Right lobe of liver (tissue), 6 donors: ENCODE data around the gene ZBTB45. TPM values are rescaled to one million over a fixed set of nuclear protein-coding genes. Genes with fewer than 3 reads are reported as not detected.

Experiments used
- ATAC-seq, 4 donors: fragments of 200-7000 bp; cut with Tn5 transposase; one replicate each; pipeline ENCODE4 v1.9.1; 2020; ENCODE audit warnings: mild to moderate bottlenecking in 4 of 4, moderate library complexity in 4 of 4
- DNase-seq, 3 donors: peaks; one replicate each; pipeline ENCODE4 v3.0.0-alpha.2; 2020
- H3K27ac ChIP-seq, 3 donors: fragments of 200-600 bp; one replicate each; pipeline ENCODE4 v1.8.0; 2022
- H3K27me3 ChIP-seq, 2 donors: fragments of 200-600 bp; one replicate each; pipeline ENCODE4 v1.8.0; 2022
- H3K36me3 ChIP-seq, 4 donors: fragments of 200-600 bp; sonication (generic) in 1 of 4; one replicate each; pipeline versions ENCODE4 v1.5.1 to v1.8.0; 2017 to 2022; ENCODE audit warnings: control low read depth in 1 of 4
- H3K4me1 ChIP-seq, 4 donors: fragments of 200-600 bp; sonication (generic) in 1 of 4; one replicate each; pipeline versions ENCODE4 v1.5.1 to v1.8.0; 2017 to 2022; ENCODE audit warnings: control low read depth in 1 of 4
- H3K4me3 ChIP-seq, 3 donors: fragments of 200-600 bp; one replicate each; pipeline ENCODE4 v1.8.0; 2022
- H3K9me3 ChIP-seq, 4 donors: fragments of 200-600 bp; sonication (generic) in 1 of 4; one replicate each; pipeline versions ENCODE4 v1.5.1 to v1.8.0; 2017 to 2022; ENCODE audit warnings: control low read depth in 1 of 4
- CTCF ChIP-seq, 4 donors: fragments of 200-600 bp in 3 of 4; fragments of 450-650 bp in 1 of 4; IDR thresholded peaks; one replicate each; pipeline versions ENCODE4 v1.5.1 to v1.8.0; 2016 to 2022; ENCODE audit warnings: antibody characterized with exemption in 4 of 4, mild to moderate bottlenecking in 2 of 4
- POLR2A ChIP-seq: fragments of 450-650 bp; IDR thresholded peaks from one replicate; pipeline ENCODE4 v1.6.1; 2017; ENCODE audit warnings: antibody characterized with exemption, mild to moderate bottlenecking
- WGBS: methylation state at CpG from one replicate; pipeline ENCODE4 v1.1.6; 2018; ENCODE audit warnings: low coverage, low lambda C conversion rate; ENCODE audit not compliant: insufficient coverage; ENCODE audit errors: missing lambda C conversion rate; 5-methylcytosine and 5-hydroxymethylcytosine counted together
- intact Hi-C, 2 donors: fragments of 100-400 bp; cut with DNase I; formaldehyde crosslinking; loops; one replicate each; pipeline versions ENCODE4 v1.11.2 to v1.14.1; 2022
- total RNA-seq, 6 experiments: library from RNA; depleted of rRNA in 2 of 6; stranded (reverse); fragments of >200 nt in 2 of 6; fragmentation: NEBNext Ultra II Directional in 3 of 6; extraction: Animal tissue kit (Norgen Biotek cat#: 25700) in 3 of 6; gene quantifications; one replicate each; pipeline versions ENCODE4 v1.1.0 to v1.2.4, GENCODE V29; 2016 to 2023
- donor health status: DM: no; HTN: yes; CAD: no.
- donor health status: DM: no; HTN: no; CAD: no.
- donor health status: DM: no; HTN: no; CAD: no.
- donor health status: DM: no; HTN: yes; CAD: no.
- donor health status: DM: no; HTN: yes; CAD: no.

ZBTB45 gene
- total RNA-seq, 6 experiments from 2014 or later: 3.5 to 4.8 (median 4.3) TPM

- peak overlapping the region; percentile 44 to 58 (median 45) for H3K4me3 ChIP-seq
- 5% methylated on average over 21 of the region's 60 CpGs for WGBS
- intact Hi-C loops: no loop called here
- peak; percentile 89 to 96 (median 93) for ATAC-seq
- peaks cover 0 to 43% (median 5%) of the 10 kb centered on the region in 4 donors for H3K4me1 ChIP-seq
- H3K36me3 ChIP-seq: peaks cover 0 to 16% (median 0%) of the 10 kb centered on the region in 4 donors
- peak overlapping the region; percentile 67 to 75 (median 69) for H3K27ac ChIP-seq
- peak; percentile 100 for DNase-seq
- no peak for TF ChIP-seq POLR2A
- TF ChIP-seq CTCF (IDR thresholded peaks at IDR 0.05): peak in 3 of 4 donors; percentile 11 to 27 (median 18)
- H3K9me3 ChIP-seq: no peaks in the 10 kb centered on the region
- no peaks in the 10 kb centered on the region for H3K27me3 ChIP-seq
Measured at GRCh38 chr19:58499021-58499927, 20.3 kb downstream of the ZBTB45 start.

- peak in 3 of 4 donors; percentile 1 to 14 (median 2) for ATAC-seq
- DNase-seq: peak in 2 of 3 donors; percentile 67 to 73
Measured at GRCh38 chr19:58498316-58499020, 21.1 kb downstream of the ZBTB45 start.

GRCh38 chr19:58497634-58498170 is 21.9 kb downstream of the ZBTB45 start:
- peaks cover 0 to 10% (median 0%) of the 10 kb centered on the region in 4 donors for H3K36me3 ChIP-seq
- H3K27ac ChIP-seq: no peak overlapping the region
- no peak overlapping the region for H3K4me3 ChIP-seq
- peaks cover 0 to 31% (median 5%) of the 10 kb centered on the region in 4 donors for H3K4me1 ChIP-seq
- H3K27me3 ChIP-seq: no peaks in the 10 kb centered on the region
- DNase-seq (no peak), ATAC-seq (no peak)
- no peak for TF ChIP-seq POLR2A
- no peak for TF ChIP-seq CTCF (IDR thresholded peaks at IDR 0.05)
- H3K9me3 ChIP-seq: no peaks in the 10 kb centered on the region
- WGBS: 83% methylated on average over 6 of the region's 8 CpGs
- intact Hi-C loops: no loop called here

More at GRCh38 chr19:58498316-58499020, 21.1 kb downstream of the ZBTB45 start:
- intact Hi-C loops: no loop called here
- TF ChIP-seq POLR2A: no peak
- no peak for TF ChIP-seq CTCF (IDR thresholded peaks at IDR 0.05)
- Histone ChIP-seq H3K36me3 (peaks cover 0 to 15% (median 0%) of the 10 kb centered on the region in 4 donors), H3K27ac (no peak overlapping the region), H3K27me3 (no peaks in the 10 kb centered on the region), H3K4me1 (peaks cover 0 to 35% (median 5%) of the 10 kb centered on the region in 4 donors), H3K9me3 (no peaks in the 10 kb centered on the region), H3K4me3 (peak overlapping the region; percentile 21 to 32 (median 21))
- 57% methylated on average over 11 of the region's 22 CpGs for WGBS

GRCh38 chr19:58492265-58492664 is 27.3 kb downstream of the ZBTB45 start:
- H3K27me3 ChIP-seq: no peaks in the 10 kb centered on the region
- ATAC-seq (no peak), DNase-seq (no peak)
- no peak overlapping the region for H3K4me3 ChIP-seq
- TF ChIP-seq CTCF (IDR thresholded peaks at IDR 0.05): no peak
- TF ChIP-seq POLR2A: no peak
- H3K27ac ChIP-seq: no peak overlapping the region
- WGBS: 88% methylated on average over 13 of the region's 14 CpGs
- H3K36me3 ChIP-seq: no peaks in the 10 kb centered on the region
- H3K4me1 ChIP-seq: no peaks in the 10 kb centered on the region
- H3K9me3 ChIP-seq: no peaks in the 10 kb centered on the region
- intact Hi-C loops: no loop called here
